Measurements from ENCODE around the gene CDON.
"Not testable (repeated sequence)": the region's sequence is repeated elsewhere in the genome, so short reads cannot be mapped to it uniquely, and the experiment has no call there.

CDON gene

DNA sequence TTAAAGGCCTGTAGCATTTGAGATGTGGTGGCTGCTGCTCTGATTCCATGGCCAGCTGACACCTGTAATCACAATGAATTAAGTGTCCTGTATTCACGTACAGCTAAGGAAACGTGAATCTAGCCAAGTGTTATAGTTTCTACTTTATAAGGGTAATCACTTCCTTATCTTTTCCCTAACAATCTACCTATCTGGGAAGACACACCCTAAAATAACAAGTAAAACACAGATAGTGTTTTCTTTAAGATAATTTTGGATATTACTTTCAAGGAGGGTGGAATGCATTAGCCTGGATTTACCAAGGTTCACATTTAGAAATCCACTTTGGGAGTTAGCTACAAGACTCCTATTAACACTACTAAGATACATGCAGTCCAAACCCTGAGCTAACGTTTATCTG lies 11.5 kb downstream of the CDON start:
- DNase-seq, result no peak

DNA sequence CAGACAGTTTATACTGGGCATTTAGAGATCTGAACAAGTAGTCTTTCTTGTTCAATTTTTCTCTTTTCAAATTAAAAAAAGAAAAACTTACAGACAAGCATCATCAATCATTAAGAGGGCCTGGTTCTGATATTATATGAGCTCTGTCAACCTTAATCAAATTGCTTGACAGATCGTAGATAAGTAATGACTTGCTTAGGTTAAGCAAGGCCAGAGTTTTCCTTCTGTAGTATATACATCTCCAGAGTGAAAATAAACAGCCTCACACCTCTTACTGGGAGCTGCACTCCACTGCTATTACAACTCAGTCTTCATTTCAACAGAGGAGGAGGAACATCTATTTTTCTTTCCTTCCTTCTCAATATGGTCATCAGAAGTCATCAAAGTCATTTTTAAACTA lies 13.5 kb downstream of the CDON start:
- DNase-seq, result no peak

DNA sequence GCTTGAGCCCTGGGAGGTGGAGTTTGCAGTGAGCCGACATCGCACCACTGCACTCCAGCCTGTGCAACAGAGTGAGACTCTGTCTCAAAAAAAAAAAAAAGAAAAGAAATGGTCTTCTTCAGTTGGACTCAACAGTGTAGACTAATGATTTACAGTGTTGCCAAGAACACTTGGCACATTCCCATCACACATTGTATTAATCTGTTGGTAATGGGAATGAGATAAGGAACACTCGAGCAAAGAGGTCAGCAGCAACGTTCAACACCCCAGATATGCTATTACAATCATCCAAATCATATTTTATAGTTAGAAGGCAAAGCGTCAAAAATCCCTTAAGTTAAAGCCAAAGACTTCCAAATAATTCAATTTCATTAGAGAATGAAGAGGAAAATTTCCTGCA lies 14.5 kb downstream of the CDON start:
- no peak for DNase-seq

DNA sequence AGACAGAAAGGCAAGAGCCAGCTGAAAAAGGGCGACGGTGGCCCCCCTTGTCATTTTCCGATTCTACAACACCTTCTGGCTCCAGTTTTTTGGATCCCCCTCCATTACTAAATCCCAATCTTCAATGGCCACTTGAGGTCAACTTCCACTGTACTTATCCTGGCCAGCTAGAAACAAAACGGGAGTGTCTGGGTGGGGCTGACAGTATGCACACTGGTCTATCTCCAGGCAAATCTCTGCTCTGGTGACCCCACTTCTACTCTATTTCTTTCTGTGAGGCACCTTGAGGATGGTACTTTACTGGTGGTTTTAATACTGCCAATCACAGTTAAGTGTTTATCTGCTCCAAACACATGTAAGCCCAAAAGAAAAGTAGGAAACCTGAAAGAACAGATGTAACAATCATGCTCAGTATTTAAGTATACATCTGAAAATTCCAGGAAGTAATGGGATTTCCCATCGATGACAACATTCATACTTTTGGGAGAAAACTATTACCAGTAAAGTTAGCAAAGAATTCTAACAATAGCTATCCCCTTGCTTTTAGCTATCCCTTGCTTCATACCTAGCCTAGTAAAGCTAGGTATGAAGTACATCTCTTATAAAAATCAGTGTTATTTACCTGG lies 16.0 kb downstream of the CDON start:
- DNase-seq, result no peak

DNA sequence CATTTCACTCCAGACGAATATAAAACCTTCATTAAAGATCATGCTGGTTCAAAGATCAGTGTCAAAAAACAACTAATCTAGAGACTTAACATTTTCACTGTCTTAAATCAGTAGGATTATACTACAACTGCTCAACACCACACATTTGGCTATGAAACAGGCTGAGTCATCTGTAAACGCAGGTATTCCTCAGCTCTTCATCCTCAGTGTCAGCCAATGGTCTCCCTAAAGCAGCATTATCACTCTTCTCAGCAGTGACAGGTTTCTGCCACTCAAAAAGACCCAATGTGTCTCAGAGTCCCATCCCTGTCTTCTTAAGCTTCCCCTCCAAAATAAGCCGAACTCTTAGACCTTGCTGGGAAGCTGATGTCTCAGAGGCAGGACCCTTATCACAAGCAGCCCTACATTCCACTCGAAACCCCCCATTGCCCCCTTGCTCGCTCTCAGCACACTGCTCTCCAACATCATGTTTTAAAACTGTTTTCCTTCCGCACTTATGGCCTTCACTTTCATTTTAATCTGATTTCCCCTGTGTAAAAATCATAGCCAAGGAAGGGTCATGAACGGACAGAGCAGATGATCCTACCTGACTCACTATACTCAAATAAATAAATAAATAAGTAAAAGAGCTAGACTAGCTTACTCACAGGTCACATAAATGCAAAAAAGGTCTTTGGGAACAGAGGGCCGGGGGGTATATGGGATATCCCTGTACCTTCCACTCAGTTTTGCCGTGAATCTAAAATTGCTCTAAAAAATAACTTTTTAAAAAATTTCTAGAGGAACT lies 23.0 kb downstream of the CDON start:
- no peak for DNase-seq

DNA sequence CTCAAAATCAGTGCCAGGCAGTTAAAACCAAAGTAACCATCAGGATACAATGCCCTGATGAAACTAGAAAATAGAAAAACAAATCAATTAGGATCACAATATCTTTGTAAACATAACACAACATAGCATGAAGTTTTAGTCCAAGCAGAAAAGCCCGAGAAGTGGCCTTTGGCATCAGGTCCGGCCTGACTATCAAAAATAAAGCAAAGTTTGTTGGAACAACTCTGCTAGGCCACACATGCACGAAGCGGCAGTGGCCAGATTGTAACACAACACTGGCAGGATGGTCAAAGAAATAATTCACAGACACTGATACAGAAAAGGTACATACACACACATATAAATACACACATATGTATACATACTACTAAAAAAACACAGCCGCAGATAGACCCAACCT lies 26.9 kb downstream of the CDON start:
- DNase-seq, result no peak

DNA sequence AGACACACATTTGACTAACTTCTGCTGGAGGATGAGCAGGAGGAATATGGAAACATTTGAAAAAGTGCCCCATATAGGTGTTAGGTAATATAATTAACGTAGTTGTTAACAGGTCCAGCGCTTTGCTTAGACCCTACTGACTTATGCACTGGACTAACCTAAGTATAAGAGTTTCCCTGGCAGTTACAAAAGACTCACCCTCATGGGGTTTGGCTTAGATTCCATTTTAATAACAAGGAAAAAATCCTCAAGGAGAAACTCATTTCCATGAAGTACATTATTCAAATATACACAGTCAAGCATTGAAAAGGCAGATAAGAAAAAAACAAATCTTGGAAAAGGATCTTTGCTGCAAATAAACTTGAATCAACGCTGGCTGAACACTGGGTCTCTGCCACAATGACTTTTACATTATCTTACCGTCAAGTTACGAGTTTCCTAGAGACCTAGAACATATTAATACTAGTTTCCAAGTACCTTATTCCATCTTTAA lies 27.7 kb downstream of the CDON start:
- no peak for DNase-seq

DNA sequence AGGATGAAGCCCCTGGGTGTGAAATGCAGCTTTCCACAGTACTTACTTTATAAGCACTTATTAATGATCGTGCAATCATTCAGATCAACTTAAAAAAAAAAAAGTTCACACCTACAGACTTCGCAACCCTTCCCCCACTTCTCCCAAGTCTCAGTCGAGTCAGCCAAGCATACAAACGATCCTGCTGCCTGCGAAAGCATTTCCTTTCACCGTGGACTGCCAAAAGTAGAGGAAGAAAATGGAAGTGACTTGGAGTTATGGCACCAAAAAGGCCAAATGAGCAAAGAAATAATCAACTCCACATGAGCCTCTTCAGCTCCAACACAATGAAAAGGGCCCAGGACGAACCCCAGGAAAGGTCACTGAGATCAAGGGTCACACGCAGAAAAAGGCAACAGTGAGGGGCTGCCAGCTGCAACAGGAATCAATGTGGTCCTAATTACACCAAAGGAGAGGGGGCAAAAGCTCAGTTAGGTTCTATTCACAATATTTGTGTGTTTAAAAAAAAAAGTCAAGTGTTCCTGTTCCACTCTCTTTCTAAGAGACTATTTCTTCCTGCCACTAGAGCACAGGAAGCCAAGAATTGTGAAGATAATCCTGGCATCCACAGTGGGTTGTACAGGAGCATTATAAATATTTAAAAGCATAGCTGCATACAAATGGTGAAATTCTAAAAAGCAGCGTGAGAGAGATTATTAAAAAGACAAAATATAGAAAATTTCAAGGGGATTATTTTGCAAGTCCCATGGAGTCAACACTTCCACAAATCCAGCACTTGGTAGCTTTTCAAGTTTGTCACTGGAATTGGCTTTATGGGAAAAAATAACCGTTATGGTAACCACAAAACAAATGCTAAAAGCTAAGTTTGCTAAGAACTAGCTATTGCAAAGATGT lies 28.4 kb downstream of the CDON start:
- no peak for DNase-seq

DNA sequence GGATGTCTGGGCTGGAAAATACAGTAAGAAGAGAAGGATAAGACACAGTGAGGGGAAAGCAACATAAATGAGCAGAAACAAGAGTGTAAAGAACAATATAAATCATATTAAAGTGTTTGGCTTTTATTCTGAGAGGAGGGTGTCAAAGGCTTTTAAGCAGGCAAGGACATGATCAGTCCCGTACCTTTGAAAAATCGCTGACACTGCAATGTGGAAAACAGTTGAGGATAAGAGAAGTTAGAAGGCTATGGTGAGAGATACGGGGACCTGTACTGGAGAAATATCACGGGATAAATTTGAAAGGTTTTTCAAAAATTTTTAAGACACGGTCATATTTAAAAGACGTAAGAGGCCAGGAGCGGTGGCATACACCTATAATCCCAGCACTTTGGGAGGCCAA lies 30.3 kb downstream of the CDON start:
- no peak for DNase-seq

DNA sequence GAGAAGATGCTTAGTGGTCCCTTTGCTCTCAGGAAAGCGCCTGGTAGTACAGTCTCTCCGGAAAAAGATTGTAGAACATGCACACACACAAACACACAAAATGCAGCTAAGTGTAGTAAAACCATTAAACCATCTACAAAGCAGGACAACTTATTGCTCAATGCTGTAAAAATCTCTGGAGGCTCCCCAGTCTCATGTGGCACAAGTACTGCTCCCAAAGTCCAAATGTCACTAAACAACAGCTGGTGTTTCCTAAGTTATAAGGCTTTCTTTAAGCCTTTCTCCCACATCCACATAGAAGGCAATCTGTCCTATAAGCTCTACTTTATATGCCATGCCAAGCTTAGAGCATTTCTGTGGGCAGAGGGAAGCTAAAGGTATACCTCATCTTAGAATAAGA lies 32.9 kb downstream of the CDON start:
- DNase-seq, result no peak

DNA sequence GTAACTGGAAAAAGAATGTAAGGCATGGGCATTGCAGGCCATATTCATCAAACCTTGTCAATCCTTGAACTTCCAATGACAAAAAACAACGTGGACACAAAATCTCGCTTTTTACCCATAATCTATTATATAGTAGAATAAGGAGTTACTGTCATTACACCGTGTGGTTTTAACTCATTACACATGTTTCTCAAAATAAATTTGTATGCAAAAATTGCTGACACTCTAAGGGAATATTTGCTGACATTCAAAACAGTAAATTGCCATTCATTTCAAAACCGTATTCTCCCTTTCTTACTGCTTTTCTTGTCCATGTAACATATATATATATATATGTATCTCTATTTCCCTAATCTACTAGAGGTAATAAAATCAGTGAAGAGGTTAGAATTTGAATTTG lies 33.4 kb downstream of the CDON start:
- no peak for DNase-seq

DNA sequence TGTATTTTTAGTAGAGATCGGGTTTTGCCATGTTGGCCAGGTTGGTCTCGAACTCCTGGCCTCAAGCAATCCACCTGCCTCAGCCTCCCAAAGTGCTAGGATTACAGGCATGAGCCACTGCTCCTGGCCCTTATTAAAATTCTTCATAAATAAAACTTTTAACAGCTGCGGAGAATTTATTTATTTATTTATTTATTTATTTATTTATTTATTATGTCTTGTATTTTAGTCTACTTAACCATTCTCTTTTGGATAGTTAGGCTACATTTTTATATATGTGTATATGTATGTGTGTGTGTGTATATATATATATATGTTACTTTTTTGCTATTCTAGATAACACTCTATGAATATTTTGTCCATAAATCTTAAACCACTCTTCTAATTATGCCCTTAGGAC lies 34.1 kb downstream of the CDON start:
- DNase-seq, result not testable (repeated sequence)

DNA sequence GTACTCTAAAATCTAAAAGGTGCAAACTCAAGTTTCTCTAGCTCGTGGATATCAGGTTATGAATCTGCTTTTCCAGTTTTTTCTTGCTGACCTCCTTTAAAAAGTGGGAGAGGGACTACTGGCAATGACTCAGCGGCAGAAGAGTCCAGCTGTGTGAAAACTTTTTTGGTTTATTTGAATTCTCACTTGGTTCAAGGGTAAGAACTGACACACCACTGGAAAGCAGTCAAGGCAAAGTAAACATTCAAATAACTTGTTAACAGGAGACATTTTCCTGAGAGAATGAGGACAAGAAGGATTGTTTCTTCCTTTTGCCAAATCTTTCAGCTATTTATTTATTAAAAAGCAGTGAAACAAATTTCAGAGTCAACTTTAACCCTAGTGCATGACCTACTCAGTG lies 36.1 kb downstream of the CDON start:
- no peak for DNase-seq

DNA sequence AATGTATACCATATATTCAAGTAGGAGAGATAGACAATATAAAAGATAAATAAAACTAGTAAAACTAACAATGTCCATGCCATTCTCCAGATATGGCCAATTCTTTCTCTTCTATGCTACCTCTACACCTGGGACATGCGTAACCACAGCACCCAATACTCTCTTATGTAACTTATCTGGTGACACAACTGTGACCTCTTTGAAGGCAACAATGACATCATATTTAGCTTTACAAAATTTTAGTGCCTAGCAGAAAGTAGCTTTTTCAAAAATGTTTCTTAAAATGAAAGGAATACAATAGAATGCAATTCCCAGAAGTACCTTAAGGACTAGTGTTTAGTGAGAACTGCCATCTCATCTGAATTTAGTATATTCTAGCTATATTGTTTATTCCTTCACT lies 36.8 kb downstream of the CDON start:
- DNase-seq, result no peak

DNA sequence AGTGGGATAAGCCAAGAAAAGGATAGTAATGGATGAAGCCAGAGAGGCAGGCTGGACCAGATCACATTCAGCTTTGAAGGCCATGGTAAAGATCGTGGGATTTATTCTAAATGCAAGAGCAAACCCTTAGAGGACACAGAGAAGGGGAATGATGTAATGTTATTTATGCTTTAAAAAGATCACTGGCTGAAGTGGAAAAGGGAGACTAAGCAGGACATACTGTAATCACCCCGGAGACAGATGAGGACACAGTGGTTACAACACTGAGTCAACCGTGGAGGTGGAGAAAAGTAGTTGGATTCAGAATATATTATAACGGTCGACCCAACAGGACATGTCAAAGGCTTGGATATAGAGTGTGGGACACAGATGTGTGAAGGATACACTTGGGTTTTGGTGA lies 38.5 kb downstream of the CDON start:
- no peak for DNase-seq

DNA sequence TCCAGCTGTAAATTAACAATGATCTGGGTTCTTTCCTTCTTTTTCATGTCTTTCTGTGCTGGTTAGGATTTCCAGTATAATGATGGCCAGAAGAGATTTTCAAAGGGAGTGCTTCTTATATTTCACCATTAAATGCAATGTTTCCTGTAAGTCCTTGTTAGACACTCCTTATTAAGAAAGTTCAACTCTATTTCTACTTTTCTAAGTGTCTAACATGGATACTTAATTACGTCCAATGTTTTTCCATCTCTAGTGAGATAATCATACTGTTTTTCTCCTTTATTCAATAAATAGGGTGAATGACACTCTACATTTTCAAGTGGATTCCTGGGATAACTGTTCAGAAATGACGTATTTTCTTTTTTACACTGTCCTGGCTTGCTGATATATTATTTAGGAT lies 49.8 kb downstream of the CDON start:
- DNase-seq, result no peak

DNA sequence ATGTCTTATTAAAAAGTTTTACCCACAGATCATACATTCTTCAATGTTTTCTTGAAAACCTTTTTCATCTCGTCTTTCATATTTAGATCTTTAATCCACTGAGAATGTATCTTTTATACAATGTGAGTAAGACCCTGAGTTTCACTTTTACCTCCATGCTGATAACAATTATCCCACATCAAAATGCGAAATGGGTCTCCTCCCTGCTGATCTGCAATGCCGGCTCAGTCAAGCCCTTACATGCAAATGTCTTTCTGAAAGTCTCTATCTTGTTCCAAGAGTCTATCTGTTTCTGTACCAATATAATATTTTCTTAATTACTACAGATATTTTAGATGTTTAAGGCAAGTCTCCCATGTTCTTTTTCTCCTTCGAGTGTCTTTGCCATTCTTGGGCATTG lies 50.9 kb downstream of the CDON start:
- no peak for DNase-seq

DNA sequence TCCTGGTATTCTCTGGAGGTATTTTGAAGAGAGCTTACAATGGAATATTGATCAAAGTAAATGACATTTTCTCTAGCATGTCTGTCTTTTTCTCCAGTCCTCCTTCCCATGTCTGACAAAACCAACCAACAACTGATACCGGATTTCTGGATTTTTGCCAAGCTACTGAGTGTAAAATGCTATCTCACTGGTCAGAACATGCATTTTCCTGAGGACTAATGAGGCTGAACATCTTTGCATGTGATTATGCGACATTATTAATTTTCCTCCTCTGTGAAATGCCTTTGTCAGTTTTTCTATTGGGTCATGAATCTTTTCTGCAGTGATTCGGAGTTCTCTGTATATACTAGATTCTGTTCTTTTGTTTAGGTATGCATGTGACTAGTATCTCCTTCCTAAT lies 51.4 kb downstream of the CDON start:
- no peak for DNase-seq

DNA sequence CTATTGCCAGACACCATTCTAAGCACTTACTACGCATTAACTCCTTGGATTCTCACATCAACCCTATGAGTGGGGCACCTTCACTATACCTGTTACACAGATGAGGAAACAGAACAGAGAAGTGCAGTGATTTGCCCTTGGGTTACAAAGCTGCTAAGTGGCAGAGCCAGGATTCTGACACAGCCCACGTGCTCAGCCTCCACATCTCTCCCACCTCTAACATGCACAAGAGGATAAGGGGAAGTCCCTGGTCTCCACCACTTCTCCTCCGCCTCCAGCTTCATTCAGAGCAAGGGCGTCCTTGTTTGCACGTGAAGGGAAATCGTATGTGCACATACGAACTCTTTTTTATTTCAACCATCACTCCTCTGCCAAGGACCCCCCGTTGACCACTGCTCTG lies 53.7 kb downstream of the CDON start:
- DNase-seq, result no peak

DNA sequence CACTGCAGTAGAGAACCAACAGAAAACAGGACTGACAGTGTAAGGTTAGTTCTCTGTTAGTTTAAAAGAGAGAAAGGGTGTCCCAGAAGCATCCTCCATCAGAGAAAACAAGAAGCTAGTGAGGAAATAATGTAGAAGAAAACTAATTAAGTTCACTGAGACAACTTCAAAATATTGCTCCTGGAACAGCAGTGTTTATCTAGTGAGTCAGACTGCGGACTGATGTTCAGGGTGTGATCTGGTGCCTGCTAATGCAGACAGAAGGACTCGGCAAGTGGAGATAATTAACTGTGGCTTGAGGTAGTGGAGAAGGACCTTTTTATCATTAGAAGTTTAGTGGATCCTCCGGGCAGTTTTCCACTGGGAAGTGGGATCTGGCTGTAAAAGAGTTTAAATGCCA lies 55.4 kb downstream of the CDON start:
- DNase-seq, result no peak

DNA sequence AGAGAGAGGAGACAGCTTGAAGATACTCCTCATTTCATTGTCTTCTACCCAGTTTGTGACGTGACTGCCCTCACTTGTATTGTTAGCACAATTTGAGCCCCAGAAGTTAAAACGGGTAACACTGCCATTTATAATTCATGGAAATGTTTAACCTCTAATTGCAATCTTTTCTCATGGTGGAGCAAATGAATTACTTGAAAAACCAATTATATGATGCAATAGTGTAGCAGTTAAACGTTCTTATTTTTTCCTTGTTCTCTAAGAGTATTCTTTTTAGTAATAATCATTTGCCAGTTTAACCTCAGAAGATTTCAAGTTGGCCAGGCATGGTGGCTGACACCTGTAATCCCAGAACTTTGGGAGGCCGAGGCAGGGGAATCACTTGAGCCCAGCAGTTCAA lies 56.6 kb downstream of the CDON start:
- DNase-seq, result no peak

DNA sequence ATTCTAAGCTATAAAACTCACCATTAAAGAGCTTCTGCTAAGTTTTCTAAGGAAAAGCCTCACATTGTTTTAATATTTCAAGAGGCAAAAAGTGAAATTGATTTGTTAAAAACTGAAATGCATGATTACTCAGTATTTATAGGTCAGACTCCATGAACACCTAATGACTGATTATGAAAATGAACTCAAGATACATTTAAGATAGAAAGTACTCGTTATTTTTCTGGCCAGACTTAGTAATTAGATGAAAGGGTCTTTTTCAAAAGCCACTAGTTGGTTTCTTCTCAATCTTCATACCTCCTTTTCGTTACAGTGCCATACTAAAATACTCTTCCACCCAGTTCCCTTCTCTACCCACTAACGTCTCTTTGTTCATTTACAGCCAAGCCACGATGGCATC lies 60.5 kb downstream of the CDON start:
- DNase-seq, result no peak
